Measurements from ENCODE around the gene ABCA1. TPM values are rescaled to one million over a fixed set of nuclear protein-coding genes. Genes with fewer than 3 reads are reported as not detected.

The ABCA1 gene
- total and polyA plus RNA-seq, 2 of the 4 experiments (the other 2 are of a cell fraction): 5.8 to 52.2 TPM

- Histone ChIP-seq H3K9me3 (ENCODE audit: control insufficient read depth, insufficient read depth, low read length) (no peaks in the 10 kb centered on the region), H2BK20ac (ENCODE audit: low read depth, low read length) (peak overlapping the region; percentile 99), H2BK15ac (ENCODE audit: low read depth, low read length) (peak overlapping the region; percentile 93), H2BK120ac (ENCODE audit: low read depth, low read length) (peak overlapping the region; percentile 100), H3K9ac (ENCODE audit: low read depth, low read length) (peak overlapping the region; percentile 95), H3K18ac (ENCODE audit: low read depth, low read length) (peak overlapping the region; percentile 93), H3K9me1 (ENCODE audit: insufficient read depth, low read length) (peaks cover 5% of the 10 kb centered on the region; the same call in 1 of the 2 replicates), H2BK5ac (ENCODE audit: low read depth, low read length, poor library complexity, severe bottlenecking) (peak overlapping the region; percentile 99), H2AK5ac (ENCODE audit: low read depth, low read length) (peak overlapping the region; percentile 74; the same call in 1 of the 2 replicates), H3K4me1 (ENCODE audit: control insufficient read depth, insufficient read depth, low read length) (peaks cover 11% of the 10 kb centered on the region), H3K4ac (ENCODE audit: low read depth, low read length) (peak overlapping the region; percentile 99), H4K91ac (ENCODE audit: insufficient read depth, low read depth, low read length) (peak overlapping the region; percentile 100), H3K23ac (ENCODE audit: low read depth, low read length) (peak overlapping the region; percentile 93), H4K8ac (ENCODE audit: low read depth in 2 of 2, low read length in 2 of 2) (peak overlapping the region; percentile 77 to 97), H2AK9ac (replicated peaks; ENCODE audit: low read depth, low read length, poor library complexity) (peak overlapping the region; percentile 89), H3K4me2 (ENCODE audit: low read depth, low read length) (peak overlapping the region; percentile 93), H3K79me1 (ENCODE audit: low read depth in 1 of 2, low read length in 2 of 2) (no peaks in the 10 kb centered on the region), H3K27me3 (ENCODE audit: control insufficient read depth, insufficient read depth, low read length) (no peaks in the 10 kb centered on the region), H3K36me3 (ENCODE audit: control insufficient read depth, insufficient read depth, low read length) (no peaks in the 10 kb centered on the region), H3K27ac (ENCODE audit: insufficient read depth, low read length) (peak overlapping the region; percentile 98), H3K4me3 (ENCODE audit: insufficient read depth, low read depth, low read length) (peak overlapping the region; percentile 59), H4K5ac (ENCODE audit: low read depth, low read length) (peak overlapping the region; percentile 87), H3K14ac (replicated peaks; ENCODE audit: low read depth, low read length) (peak overlapping the region; percentile 99), H3K56ac (ENCODE audit: extremely low read depth, insufficient read depth, low read length) (peak overlapping the region; percentile 98), H2AFZ (replicated peaks; ENCODE audit: low read length, poor library complexity) (peak overlapping the region; percentile 99), H4K20me1 (ENCODE audit: insufficient read depth, low read length) (no peaks in the 10 kb centered on the region)
- in situ Hi-C loops (cut with MboI; ENCODE audit: low sequenced_read_pairs): no loop called here
- DNase-seq: peak; percentile 90
- 0% methylated on average over 3 of the region's 50 CpGs; no CpG with 5 or more reads in 1 of the 2 experiments for WGBS, 2 experiments (ENCODE audit: extremely low coverage in 2 of 2, insufficient read length in 1 of 2)
- CTCF ChIA-PET: interaction anchor here (0.5 to 2.8 kb wide), 3 partner anchors 13 to 42 kb away, joined by 3 to 9 read pairs (median 4); no protein-coding TSS in a partner anchor
- POLR2A ChIA-PET (ENCODE audit: unreplicated experiment): interaction anchor here (0.6 to 1.6 kb wide), 2 partner anchors 23 to 41 kb away, joined by 5 to 7 read pairs; partner anchors contain the start of gene ABCA1
- intact Hi-C loops (cut with micrococcal nuclease): loop anchor here (1.0 to 2.0 kb wide), 2 partner anchors 40 to 188 kb away; partner anchors contain the start of gene ABCA1
- ATAC-seq (ENCODE audit: low read depth): peak; percentile 94
- TF ChIP-seq MXI1 (IDR thresholded peaks at IDR 0.05; ENCODE audit: borderline replicate concordance, low read depth, low read length) (no peak; the same call in 1 of the 2 replicates), MAZ (IDR thresholded peaks at IDR 0.05; ENCODE audit: borderline replicate concordance, low read depth, low read length) (peak; percentile 99), BHLHE40 (IDR thresholded peaks at IDR 0.05; ENCODE audit: low read depth, low read length) (peak; percentile 75), NFE2L2 (IDR thresholded peaks at IDR 0.05; ENCODE audit: low read depth, low read length) (no peak; the same call in 1 of the 2 replicates), CEBPB (IDR thresholded peaks at IDR 0.05; ENCODE audit: low read depth, low read length) (peak; percentile 92), RAD21 (IDR thresholded peaks at IDR 0.05; ENCODE audit: low read length) (0 out of 2 replicates have a peak, but pooled peaks have one; percentile 1)
- dilution Hi-C loops (cut with HindIII; ENCODE audit: low sequenced_read_pairs, unreplicated experiment): no loop called here
- BruUV-seq (replicated peaks): no TSS peak
Measured at GRCh38 chr9:104968025-104968982, 40.3 kb upstream of the ABCA1 start.
